HG02571 (cell line): ENCODE measurements around the gene ZMYM3.
"Not testable (repeated sequence)": the region's sequence is repeated elsewhere in the genome, so short reads cannot be mapped to it uniquely, and the experiment has no call there.

Experiments
- ATAC-seq: cut with Tn5 transposase; IDR thresholded peaks from one replicate; pipeline ENCODE4 v1.9.1; 2021; ENCODE audit warnings: mild to moderate bottlenecking, moderate library complexity; ENCODE audit not compliant: unreplicated experiment

ZMYM3 gene

GRCh38 chrX:71254092-71254963 lies at the start of gene ZMYM3:
TSS of gene ZMYM3 (minus strand) at chrX:71254140. CDS start at chrX:71253255, 885 bp downstream.
- ATAC-seq: peak; percentile 74

DNA sequence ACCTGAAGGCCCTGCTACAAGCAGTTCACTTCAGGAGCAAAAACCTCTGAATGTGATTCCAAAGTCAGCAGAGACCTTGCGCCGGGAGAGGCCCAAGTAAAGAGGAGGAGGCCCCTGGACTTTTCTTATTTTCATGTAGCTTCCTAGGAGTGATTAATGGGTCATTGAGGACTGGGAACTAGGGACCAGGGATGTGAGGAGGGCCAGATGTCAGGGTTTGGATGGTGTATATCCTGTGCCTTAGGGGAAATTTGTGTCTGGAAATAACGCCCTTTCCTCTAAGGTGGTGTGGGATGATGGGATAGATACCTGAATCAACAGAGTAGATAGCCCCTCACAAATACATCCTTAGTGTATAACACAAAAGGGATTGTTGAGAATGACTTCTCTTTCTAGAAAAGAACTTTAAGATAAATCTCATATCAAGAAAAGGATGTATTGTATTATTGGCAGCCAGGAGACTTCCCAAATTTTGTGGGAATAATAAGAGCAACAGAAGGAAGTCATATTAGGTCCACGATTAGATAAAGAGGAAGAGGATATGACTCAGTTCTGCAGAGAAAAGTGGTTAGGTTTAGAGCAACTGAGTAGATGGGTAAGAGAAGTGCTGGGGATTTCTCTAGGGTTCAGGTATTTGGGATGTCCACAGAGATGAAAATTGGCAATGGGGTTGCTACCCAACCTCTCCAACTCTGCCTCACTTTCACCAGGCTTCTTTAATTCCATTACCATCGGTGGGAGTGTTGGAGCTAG lies 48.7 kb upstream of the ZMYM3 start:
- no peak for ATAC-seq

- no peak for ATAC-seq
Observed at GRCh38 chrX:71301195-71301924, 47.4 kb upstream of the ZMYM3 start, which contains the start of gene ITGB1BP2. TSS of gene ITGB1BP2 (plus strand) at chrX:71301750. CDS start at chrX:71301807, 57 bp downstream.

DNA sequence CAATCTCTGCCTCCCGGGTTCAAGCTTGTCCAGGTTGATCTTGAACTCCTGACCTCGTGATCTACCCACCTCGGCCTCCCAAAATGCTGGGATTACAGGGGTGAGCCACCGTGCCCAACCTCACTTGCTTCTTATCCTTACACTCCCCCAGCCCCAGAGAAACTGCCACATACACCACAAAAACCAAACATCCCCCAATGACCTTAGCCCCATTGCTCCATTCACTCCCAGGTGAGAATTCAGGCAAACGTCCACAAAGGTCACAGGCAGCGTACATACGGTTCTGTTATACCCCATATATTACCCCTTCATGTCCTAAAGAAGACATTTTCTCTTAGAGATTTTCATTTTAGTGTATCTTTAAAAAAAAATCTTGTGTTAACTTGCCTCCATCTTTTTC lies 46.6 kb upstream of the ZMYM3 start:
- not testable (repeated sequence) for ATAC-seq

GRCh38 chrX:71300064-71300463 lies 46.1 kb upstream of the ZMYM3 start:
- not testable (repeated sequence) for ATAC-seq

DNA sequence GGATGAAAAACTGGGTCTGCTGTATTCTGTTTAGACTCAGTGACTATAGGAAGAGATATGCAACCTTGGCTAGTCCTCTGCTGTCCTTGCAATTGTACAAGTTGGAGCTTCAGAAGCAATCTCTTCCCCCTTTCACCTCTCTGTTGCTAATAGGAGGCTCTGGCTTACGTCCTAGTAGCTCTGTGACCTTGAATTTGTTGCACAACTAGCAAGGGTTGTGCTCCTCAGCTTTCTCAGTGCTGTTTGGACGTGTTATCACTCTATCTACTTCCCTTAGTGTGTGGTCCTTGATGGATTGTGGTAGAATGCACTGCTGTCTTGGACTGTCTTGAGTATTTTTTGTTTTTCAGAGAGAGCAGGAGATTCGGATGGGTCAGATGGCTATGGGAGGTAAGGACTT lies 44.2 kb upstream of the ZMYM3 start:
- ATAC-seq: no peak

GRCh38 chrX:71296806-71297205 lies 42.9 kb upstream of the ZMYM3 start:
- no peak for ATAC-seq

GRCh38 chrX:71292669-71293365 lies 38.9 kb upstream of the ZMYM3 start:
- no peak for ATAC-seq

- ATAC-seq: no peak
Observed at GRCh38 chrX:71291381-71291780, 37.4 kb upstream of the ZMYM3 start.

DNA sequence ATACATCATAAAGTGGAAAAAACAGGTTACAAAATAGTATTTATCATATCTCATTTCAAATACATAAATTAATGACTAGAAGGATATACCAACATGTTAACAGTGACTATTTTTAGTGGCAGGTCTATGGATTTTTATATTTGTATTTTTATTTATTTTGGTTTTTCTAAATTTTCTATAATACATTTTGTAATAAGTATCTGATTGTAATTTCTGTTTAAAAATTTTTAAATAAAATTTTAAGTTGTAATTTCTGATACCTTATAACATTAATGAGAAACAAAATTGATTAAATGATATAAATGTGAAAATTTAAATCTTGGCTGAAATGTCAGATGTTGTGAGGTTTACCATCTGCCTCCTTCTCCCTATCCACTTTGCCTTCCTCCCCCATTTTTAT lies 32.0 kb upstream of the ZMYM3 start:
- ATAC-seq: no peak

- ATAC-seq: peak; percentile 88
Observed at GRCh38 chrX:71283403-71284143, 29.6 kb upstream of the ZMYM3 start, which contains the start of gene NONO. TSS of gene NONO (plus strand) at chrX:71283635. CDS start at chrX:71290638, 7,003 bp downstream.

GRCh38 chrX:71282514-71283402 lies 28.8 kb upstream of the ZMYM3 start:
- peak; percentile 23 for ATAC-seq

DNA sequence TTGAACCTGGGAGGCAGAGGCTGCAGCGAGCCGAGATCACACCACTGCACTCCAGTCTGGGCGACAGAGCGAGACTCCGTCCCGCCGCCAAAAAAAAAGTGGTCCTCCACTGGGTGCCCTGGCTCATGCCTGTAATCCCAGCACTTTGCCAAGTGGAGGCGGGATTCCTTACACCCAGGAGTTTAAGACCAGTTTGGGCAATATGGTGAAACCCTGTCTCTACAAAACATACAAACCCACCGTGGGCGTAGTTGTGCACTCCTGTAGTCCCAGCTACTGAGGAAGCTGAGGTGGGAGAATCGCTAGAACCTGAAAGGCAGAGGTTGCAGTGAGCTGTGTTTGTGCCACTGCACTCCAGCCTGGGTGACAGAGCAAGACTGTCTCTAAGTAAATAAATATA lies 27.4 kb upstream of the ZMYM3 start:
- not testable (repeated sequence) for ATAC-seq

DNA sequence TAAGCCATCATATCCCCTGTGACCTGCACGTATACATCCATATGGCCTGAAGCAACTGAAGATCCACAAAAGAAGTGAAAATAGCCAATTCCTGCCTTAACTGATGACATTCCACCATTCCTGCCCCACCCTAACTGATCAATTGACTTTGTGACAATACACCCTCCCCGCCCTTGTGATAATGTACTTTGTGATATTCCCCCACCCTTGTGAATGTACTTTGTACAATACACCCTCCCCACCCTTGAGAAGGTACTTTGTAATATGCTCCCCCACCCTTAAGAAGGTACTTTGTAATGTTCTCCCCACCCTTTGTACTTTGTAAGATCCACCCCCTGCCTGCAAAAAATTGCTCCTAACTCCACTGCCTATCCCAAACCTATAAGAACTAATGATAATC lies 18.4 kb upstream of the ZMYM3 start:
- not testable (repeated sequence) for ATAC-seq

GRCh38 chrX:71269801-71270395 lies 16.0 kb upstream of the ZMYM3 start:
- no peak for ATAC-seq

DNA sequence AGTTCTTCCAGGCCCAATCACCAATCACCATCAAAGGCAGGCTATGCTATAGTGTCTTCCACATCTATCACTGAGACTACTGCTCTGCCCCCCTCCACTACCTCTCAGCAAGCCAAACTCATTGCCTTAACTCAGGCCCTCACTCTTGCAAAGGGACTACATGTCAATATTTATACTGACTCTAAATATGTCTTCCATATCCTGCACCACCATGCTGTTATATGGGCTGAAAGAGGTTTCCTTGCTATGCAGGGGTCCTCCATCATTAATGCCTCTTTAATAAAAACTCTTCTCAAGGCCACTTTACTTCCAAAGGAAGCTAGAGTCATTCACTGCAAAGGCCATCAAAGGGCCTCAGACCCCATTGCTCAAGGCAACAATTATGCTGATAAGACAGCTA lies 14.7 kb upstream of the ZMYM3 start:
- ATAC-seq: not testable (repeated sequence)

- no peak for ATAC-seq
Observed at GRCh38 chrX:71256856-71257255, 2.9 kb upstream of the ZMYM3 start.

- no peak for ATAC-seq
Observed at GRCh38 chrX:71256051-71256450, 2.1 kb upstream of the ZMYM3 start.
